Renal cortical epithelial cell (primary cell): ENCODE data around the gene ITPR1. TPM values are rescaled to one million over a fixed set of nuclear protein-coding genes. Genes with fewer than 3 reads are reported as not detected.

Experiments
- DNase-seq: peaks from one replicate; pipeline ENCODE4 v3.0.0-alpha.2; 2011; ENCODE audit warnings: low read depth
- total RNA-seq: library from RNA; depleted of rRNA; stranded (reverse); fragments of >200 nt; gene quantifications from 2 replicates; pipeline ENCODE4 v1.2.3, GENCODE V29; 2014

Gene ITPR1
- total RNA-seq, 1 donor from 2014 or later, result 30.0 TPM

- DNase-seq, result no peak
These were observed 148.9 kb downstream of the ITPR1 start for GRCh38 chr3:4641863-4642563.

- no peak for DNase-seq
These were observed 149.5 kb downstream of the ITPR1 start for GRCh38 chr3:4642611-4643010.

- DNase-seq, result no peak
These were observed 150.9 kb downstream of the ITPR1 start for GRCh38 chr3:4643904-4644547.

- no peak for DNase-seq
These were observed 151.8 kb downstream of the ITPR1 start for GRCh38 chr3:4644951-4645350.

GRCh38 chr3:4645468-4645867 lies 152.3 kb downstream of the ITPR1 start:
- DNase-seq, result no peak

- no peak for DNase-seq
These were observed 154.3 kb downstream of the ITPR1 start for GRCh38 chr3:4647411-4647810.

GRCh38 chr3:4655145-4656045 lies 162.2 kb downstream of the ITPR1 start:
- DNase-seq, result no peak

GRCh38 chr3:4656059-4656458 lies 162.9 kb downstream of the ITPR1 start:
- peak; percentile 47 for DNase-seq

GRCh38 chr3:4656626-4657328 lies 163.6 kb downstream of the ITPR1 start:
- DNase-seq, result no peak

GRCh38 chr3:4660936-4661335 lies 167.8 kb downstream of the ITPR1 start:
- DNase-seq, result no peak

- DNase-seq, result no peak
These were observed 171.3 kb downstream of the ITPR1 start for GRCh38 chr3:4664412-4664811.

GRCh38 chr3:4665197-4665596 lies 172.0 kb downstream of the ITPR1 start:
- no peak for DNase-seq

GRCh38 chr3:4666071-4666470 lies 172.9 kb downstream of the ITPR1 start:
- no peak for DNase-seq

- no peak for DNase-seq
These were observed 177.2 kb downstream of the ITPR1 start for GRCh38 chr3:4670352-4670751.

- DNase-seq, result no peak
These were observed 179.7 kb downstream of the ITPR1 start for GRCh38 chr3:4672725-4673275.

- DNase-seq, result no peak
These were observed 181.1 kb downstream of the ITPR1 start for GRCh38 chr3:4674216-4674615.

GRCh38 chr3:4675704-4676103 lies 182.6 kb downstream of the ITPR1 start:
- no peak for DNase-seq

GRCh38 chr3:4678320-4678719 lies 185.2 kb downstream of the ITPR1 start:
- no peak for DNase-seq

- no peak for DNase-seq
These were observed 187.1 kb downstream of the ITPR1 start for GRCh38 chr3:4680227-4680691.

GRCh38 chr3:4680871-4681300 lies 187.7 kb downstream of the ITPR1 start:
- DNase-seq, result peak; percentile 68

- DNase-seq, result no peak
These were observed 188.2 kb downstream of the ITPR1 start for GRCh38 chr3:4681301-4681700.
